ENCODE data around the gene HOXC5. TPM values are rescaled to one million over a fixed set of nuclear protein-coding genes. Genes with fewer than 3 reads are reported as not detected.

Gene HOXC5
- total RNA-seq, 1 experiment from 2014 or later = not detected

Small RNA genes lying within 50 kb of the gene (small RNA-seq; reads per million reads assigned to genes)
- gene HOXC5 (0 reads per million in 2 experiments), gene MIR196A2 (0.02 to 13.1 reads per million in 2 experiments), gene MIR615 (0.04 to 6.3 reads per million in 2 experiments)

Other genes starting within 250 kb of the HOXC5 start
- gene HOXC13, start 94.2 kb upstream of the HOXC5 start, total RNA-seq (2014; rRNA removed; shearing (Covaris generic)) = 4.7 and 6.1 TPM in 2 replicates
- gene HOXC12, start 78.1 kb upstream of the HOXC5 start, total RNA-seq (2014; rRNA removed; shearing (Covaris generic)) = not detected in 2 replicates
- 0.51 and 0.61 TPM in 2 replicates for gene HOXC11, start 59.9 kb upstream of the HOXC5 start, total RNA-seq (2014; rRNA removed; shearing (Covaris generic))
- 0.08 TPM in 1 of 2 replicates, not detected in the other for gene HOTAIR, start 58.1 kb upstream of the HOXC5 start, total RNA-seq (2014; rRNA removed; shearing (Covaris generic))
- gene HOXC10, start 47.9 kb upstream of the HOXC5 start, total RNA-seq (2014; rRNA removed; shearing (Covaris generic)) = 0.45 and 0.53 TPM in 2 replicates
- gene HOXC9, start 32.9 kb upstream of the HOXC5 start, total RNA-seq (2014; rRNA removed; shearing (Covaris generic)) = 7.2 and 9.4 TPM in 2 replicates
- gene HOXC8, start 24.1 kb upstream of the HOXC5 start, total RNA-seq (2014; rRNA removed; shearing (Covaris generic)) = 1.0 and 1.1 TPM in 2 replicates
- 1.5 and 2.1 TPM in 2 replicates for gene HOXC6, start 4.6 kb upstream of the HOXC5 start, total RNA-seq (2014; rRNA removed; shearing (Covaris generic))
- gene HOXC4, start 20.8 kb downstream of the HOXC5 start, total RNA-seq (2014; rRNA removed; shearing (Covaris generic)) = 2.2 and 2.4 TPM in 2 replicates
- 74.3 and 87.8 TPM in 2 replicates for gene SMUG1, start 155.9 kb downstream of the HOXC5 start, total RNA-seq (2014; rRNA removed; shearing (Covaris generic))
- 47.2 and 49.1 TPM in 2 replicates for gene CBX5, start 247.1 kb downstream of the HOXC5 start, total RNA-seq (2014; rRNA removed; shearing (Covaris generic))
- 223 and 288 TPM in 2 replicates for gene HNRNPA1, start 247.7 kb downstream of the HOXC5 start, total RNA-seq (2014; rRNA removed; shearing (Covaris generic))

All from SK-MEL-5 (cell line).